Upper lobe of right lung (tissue), 1 donor: ENCODE measurements around the gene LHFPL2. TPM values are rescaled to one million over a fixed set of nuclear protein-coding genes. Genes with fewer than 3 reads are reported as not detected.

Experiments used
- ATAC-seq: fragments of 200-7000 bp; cut with Tn5 transposase; one replicate; pipeline ENCODE4 v1.9.1; 2020; ENCODE audit warnings: mild to moderate bottlenecking, moderate library complexity
- DNase-seq: peaks from one replicate; pipeline ENCODE4 v3.0.0-alpha.2; 2020
- H3K27ac ChIP-seq: fragments of 200-600 bp; one replicate; pipeline ENCODE4 v1.8.0; 2022
- H3K27me3 ChIP-seq: fragments of 200-600 bp; one replicate; pipeline ENCODE4 v1.8.0; 2022; ENCODE audit warnings: mild to moderate bottlenecking
- H3K36me3 ChIP-seq: fragments of 200-600 bp; one replicate; pipeline ENCODE4 v1.8.0; 2022
- H3K4me1 ChIP-seq: fragments of 200-600 bp; one replicate; pipeline ENCODE4 v1.8.0; 2022
- H3K4me3 ChIP-seq: fragments of 200-600 bp; one replicate; pipeline ENCODE4 v1.8.0; 2022; ENCODE audit warnings: mild to moderate bottlenecking
- H3K9me3 ChIP-seq: fragments of 200-600 bp; one replicate; pipeline ENCODE4 v1.8.0; 2022
- intact Hi-C: fragments of 100-400 bp; cut with DNase I; formaldehyde crosslinking; loops from one replicate; pipeline ENCODE4 v1.11.0; 2022
- total RNA-seq: library from RNA; stranded (reverse); fragmentation: NEBNext Ultra II Directional; extraction: Animal tissue kit (Norgen Biotek cat#: 25700); gene quantifications from one replicate; pipeline ENCODE4 v1.2.1, GENCODE V29; 2021
- TF ChIP-seq, protein P1 (sequence below): fragments of 200-600 bp; IDR thresholded peaks from one replicate; pipeline ENCODE4 v1.8.0; 2022; ENCODE audit warnings: antibody characterized with exemption
- donor health status: DM: no; HTN: yes; CAD: no; lungs with severe emphysema.

LHFPL2 gene
- total RNA-seq, 1 donor from 2014 or later, result 41.0 TPM

DNA sequence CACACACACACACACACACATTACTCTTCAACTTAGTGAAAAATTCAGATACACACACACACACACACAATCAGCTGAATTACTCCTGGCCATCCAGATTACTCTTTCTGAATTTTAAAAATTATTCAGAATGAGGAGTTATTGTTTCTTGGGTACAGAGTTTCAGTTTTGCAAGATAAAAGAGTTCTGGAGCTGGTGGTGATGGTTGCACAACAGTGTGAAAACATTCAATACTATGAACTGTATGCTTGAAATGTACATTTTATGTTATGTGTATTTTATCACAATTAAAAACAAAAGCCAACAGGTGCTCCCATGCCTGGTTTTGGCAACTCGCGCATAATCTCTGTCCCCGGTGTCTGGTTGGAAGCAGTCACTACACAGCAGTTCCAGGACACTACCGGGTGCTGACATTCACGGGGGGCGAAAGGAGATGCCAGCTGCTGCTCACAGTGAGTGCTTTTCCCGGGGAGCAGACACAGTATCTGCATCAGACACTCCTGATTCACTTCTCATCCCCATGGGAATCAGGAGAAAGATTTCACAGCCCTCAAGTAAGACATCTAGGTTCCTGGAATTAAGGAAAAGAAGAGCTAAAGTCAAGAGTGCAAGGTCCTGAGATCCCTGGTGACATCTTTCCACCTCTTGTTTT lies 55.7 kb downstream of the LHFPL2 start:
- H3K4me1 ChIP-seq, result peaks cover 26% of the 10 kb centered on the region

DNA sequence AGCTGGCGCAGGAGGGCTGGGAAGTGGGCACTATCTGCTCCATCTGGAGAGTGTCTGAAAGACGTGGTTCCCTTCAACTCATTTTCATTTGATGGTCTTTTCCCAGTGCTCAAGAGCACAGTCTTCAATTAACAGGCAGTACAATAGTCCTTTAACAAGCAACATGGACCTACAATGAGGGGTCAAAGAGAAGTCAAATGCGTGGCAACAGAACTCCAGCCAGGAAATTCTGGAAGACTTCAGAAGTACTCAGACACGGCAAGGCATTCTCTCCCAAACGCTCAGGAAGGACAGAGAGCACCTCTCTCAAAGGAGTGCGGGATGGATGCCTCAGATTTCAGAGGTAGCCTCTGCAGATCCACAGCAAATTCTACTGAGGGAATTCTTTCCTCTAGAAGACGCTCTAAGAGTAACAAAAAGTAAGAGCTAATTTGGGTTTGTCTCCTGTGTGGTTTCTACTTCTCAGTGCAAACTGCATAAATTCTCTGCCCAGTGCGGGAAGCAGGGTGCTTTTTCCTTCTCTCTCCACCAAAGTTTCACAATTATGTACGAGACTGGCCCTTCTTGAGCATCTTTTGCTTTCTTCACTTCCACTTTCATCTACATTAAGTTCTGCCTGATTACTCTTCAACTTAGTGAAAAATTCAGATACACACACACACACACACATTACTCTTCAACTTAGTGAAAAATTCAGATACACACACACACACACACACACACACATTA lies 56.4 kb downstream of the LHFPL2 start:
- intact Hi-C loops, result no loop called here
- TF ChIP-seq, protein P1, sequence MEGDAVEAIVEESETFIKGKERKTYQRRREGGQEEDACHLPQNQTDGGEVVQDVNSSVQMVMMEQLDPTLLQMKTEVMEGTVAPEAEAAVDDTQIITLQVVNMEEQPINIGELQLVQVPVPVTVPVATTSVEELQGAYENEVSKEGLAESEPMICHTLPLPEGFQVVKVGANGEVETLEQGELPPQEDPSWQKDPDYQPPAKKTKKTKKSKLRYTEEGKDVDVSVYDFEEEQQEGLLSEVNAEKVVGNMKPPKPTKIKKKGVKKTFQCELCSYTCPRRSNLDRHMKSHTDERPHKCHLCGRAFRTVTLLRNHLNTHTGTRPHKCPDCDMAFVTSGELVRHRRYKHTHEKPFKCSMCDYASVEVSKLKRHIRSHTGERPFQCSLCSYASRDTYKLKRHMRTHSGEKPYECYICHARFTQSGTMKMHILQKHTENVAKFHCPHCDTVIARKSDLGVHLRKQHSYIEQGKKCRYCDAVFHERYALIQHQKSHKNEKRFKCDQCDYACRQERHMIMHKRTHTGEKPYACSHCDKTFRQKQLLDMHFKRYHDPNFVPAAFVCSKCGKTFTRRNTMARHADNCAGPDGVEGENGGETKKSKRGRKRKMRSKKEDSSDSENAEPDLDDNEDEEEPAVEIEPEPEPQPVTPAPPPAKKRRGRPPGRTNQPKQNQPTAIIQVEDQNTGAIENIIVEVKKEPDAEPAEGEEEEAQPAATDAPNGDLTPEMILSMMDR, result no peak
- H3K4me1 ChIP-seq, result peaks cover 30% of the 10 kb centered on the region
- no peaks in the 10 kb centered on the region for H3K9me3 ChIP-seq
- no peak overlapping the region for H3K27ac ChIP-seq
- H3K4me3 ChIP-seq, result no peak overlapping the region
- no peaks in the 10 kb centered on the region for H3K27me3 ChIP-seq
- H3K36me3 ChIP-seq, result no peaks in the 10 kb centered on the region
- ATAC-seq (no peak), DNase-seq (no peak)

More for the DNA sequence above, 55.7 kb downstream of the LHFPL2 start:
- Histone ChIP-seq H3K9me3 (no peaks in the 10 kb centered on the region), H3K36me3 (no peaks in the 10 kb centered on the region), H3K27ac (no peak overlapping the region), H3K4me3 (no peak overlapping the region), H3K27me3 (no peaks in the 10 kb centered on the region)
- intact Hi-C loops, result no loop called here
- ATAC-seq (no peak), DNase-seq (no peak)
- TF ChIP-seq, protein P1, result no peak

- Histone ChIP-seq H3K4me3 (no peak overlapping the region), H3K4me1 (peaks cover 30% of the 10 kb centered on the region), H3K27ac (no peak overlapping the region), H3K36me3 (no peaks in the 10 kb centered on the region), H3K9me3 (no peaks in the 10 kb centered on the region), H3K27me3 (no peaks in the 10 kb centered on the region)
- DNase-seq (no peak), ATAC-seq (no peak)
- TF ChIP-seq, protein P1, result no peak
- intact Hi-C loops, result no loop called here
These were observed 57.4 kb downstream of the LHFPL2 start for GRCh38 chr5:78591138-78591612.

DNA sequence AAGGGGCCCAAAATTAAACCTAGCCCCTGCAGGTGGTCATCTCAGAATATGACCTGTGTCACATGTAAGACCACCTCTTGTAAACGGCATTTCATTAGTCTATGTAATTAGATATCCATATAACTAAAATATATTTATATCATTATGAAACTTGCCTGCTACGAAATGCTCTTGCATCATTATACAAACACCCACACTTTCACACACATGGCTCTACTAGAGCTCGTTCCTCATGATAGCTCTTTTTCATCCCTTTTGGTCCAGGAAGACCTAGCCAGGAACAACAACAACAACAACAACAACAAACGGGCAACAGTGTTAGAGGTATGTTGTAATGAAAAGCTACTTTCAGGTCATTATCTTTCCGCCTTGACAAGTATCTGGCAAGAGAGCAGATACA lies 58.6 kb downstream of the LHFPL2 start:
- H3K27ac ChIP-seq, result no peak overlapping the region
- TF ChIP-seq, protein P1, result no peak
- intact Hi-C loops, result no loop called here
- no peak overlapping the region for H3K4me3 ChIP-seq
- ATAC-seq (no peak), DNase-seq (no peak)
- H3K9me3 ChIP-seq, result no peaks in the 10 kb centered on the region
- H3K27me3 ChIP-seq, result no peaks in the 10 kb centered on the region
- H3K36me3 ChIP-seq, result no peaks in the 10 kb centered on the region
- H3K4me1 ChIP-seq, result peaks cover 23% of the 10 kb centered on the region

GRCh38 chr5:78588507-78588906 lies 60.1 kb downstream of the LHFPL2 start:
- Histone ChIP-seq H3K9me3 (no peaks in the 10 kb centered on the region), H3K27me3 (no peaks in the 10 kb centered on the region), H3K27ac (no peak overlapping the region), H3K4me1 (peaks cover 20% of the 10 kb centered on the region), H3K4me3 (no peak overlapping the region), H3K36me3 (no peaks in the 10 kb centered on the region)
- no peak for ATAC-seq
- TF ChIP-seq, protein P1, result no peak
- no peak for DNase-seq
- intact Hi-C loops, result no loop called here
